Measurements from ENCODE around the gene CCNY. TPM values are rescaled to one million over a fixed set of nuclear protein-coding genes. Genes with fewer than 3 reads are reported as not detected.

Gene CCNY
- total and polyA plus RNA-seq, 9 donors, result 28.3 to 87.0 (median 60.9) TPM

- Histone ChIP-seq H3K4me3 (no peak overlapping the region), H3K36me3 (no peaks in the 10 kb centered on the region), H3K27ac (no peak overlapping the region), H3K9me3 (no peaks in the 10 kb centered on the region), H3K27me3 (no peaks in the 10 kb centered on the region), H3K4me1 (ENCODE audit: insufficient read depth) (peaks cover 25% of the 10 kb centered on the region)
- TF ChIP-seq POLR2A (IDR thresholded peaks at IDR 0.05) (no peak), CTCF (IDR thresholded peaks at IDR 0.05) (no peak), EP300 (IDR thresholded peaks at IDR 0.05) (no peak)
- no peak for DNase-seq
- 40 to 58% (median 52%) methylated on average over 2 of the region's 2 CpGs for WGBS, 3 donors
- intact Hi-C loops (cut with DNase I), result no loop called here
Observed at GRCh38 chr10:35347121-35347562, 10.8 kb downstream of the CCNY start.

- Histone ChIP-seq H3K9me3 (no peaks in the 10 kb centered on the region), H3K27me3 (no peaks in the 10 kb centered on the region), H3K4me3 (no peak overlapping the region), H3K27ac (no peak overlapping the region), H3K4me1 (ENCODE audit: insufficient read depth) (peaks cover 25% of the 10 kb centered on the region), H3K36me3 (no peaks in the 10 kb centered on the region)
- 41 to 64% (median 50%) methylated on average over 13 of the region's 13 CpGs for WGBS, 3 donors
- DNase-seq, result no peak
- TF ChIP-seq EP300 (IDR thresholded peaks at IDR 0.05) (no peak), CTCF (IDR thresholded peaks at IDR 0.05) (no peak), POLR2A (IDR thresholded peaks at IDR 0.05) (no peak)
- intact Hi-C loops (cut with DNase I), result no loop called here
Observed at GRCh38 chr10:35347899-35348608, 11.7 kb downstream of the CCNY start.

GRCh38 chr10:35348609-35349388 lies 12.5 kb downstream of the CCNY start:
- Histone ChIP-seq H3K9me3 (no peaks in the 10 kb centered on the region), H3K27ac (no peak overlapping the region), H3K27me3 (no peaks in the 10 kb centered on the region), H3K36me3 (no peaks in the 10 kb centered on the region), H3K4me3 (no peak overlapping the region), H3K4me1 (ENCODE audit: insufficient read depth) (peaks cover 25% of the 10 kb centered on the region)
- intact Hi-C loops (cut with DNase I), result no loop called here
- TF ChIP-seq CTCF (IDR thresholded peaks at IDR 0.05), result no peak
- TF ChIP-seq POLR2A (IDR thresholded peaks at IDR 0.05), result no peak
- TF ChIP-seq EP300 (IDR thresholded peaks at IDR 0.05), result no peak
- 76 to 87% (median 78%) methylated on average over 10 of the region's 10 CpGs for WGBS, 3 donors
- no peak for DNase-seq

GRCh38 chr10:35349389-35349915 lies 13.1 kb downstream of the CCNY start:
- Histone ChIP-seq H3K27me3 (no peaks in the 10 kb centered on the region), H3K9me3 (no peaks in the 10 kb centered on the region), H3K4me1 (ENCODE audit: insufficient read depth) (peaks cover 27% of the 10 kb centered on the region), H3K4me3 (no peak overlapping the region), H3K36me3 (no peaks in the 10 kb centered on the region), H3K27ac (no peak overlapping the region)
- 30 to 55% (median 35%) methylated on average over 2 of the region's 2 CpGs for WGBS, 3 donors
- no peak for TF ChIP-seq POLR2A (IDR thresholded peaks at IDR 0.05)
- TF ChIP-seq CTCF (IDR thresholded peaks at IDR 0.05), result no peak
- no peak for TF ChIP-seq EP300 (IDR thresholded peaks at IDR 0.05)
- no peak for DNase-seq
- intact Hi-C loops (cut with DNase I), result no loop called here
